Heart left ventricle (tissue), 13 donors: ENCODE measurements around the gene PRR14.

Experiments
- CTCF ChIP-seq, 12 donors: fragments of 200-600 bp; sonication (generic) in 4 of 12; IDR thresholded peaks; one replicate each; pipeline versions ENCODE4 v1.5.0 to v1.8.0; 2018 to 2022; ENCODE audit warnings: antibody characterized with exemption in 12 of 12, mild to moderate bottlenecking in 5 of 12
- POLR2A ChIP-seq, 2 donors: fragments of 450-650 bp; IDR thresholded peaks; one replicate each; pipeline ENCODE4 v1.6.1; 2017; ENCODE audit warnings: antibody characterized with exemption in 2 of 2, mild to moderate bottlenecking in 2 of 2, moderate library complexity in 2 of 2
- donor health status: ischemic (EF 13 %, LVEDD 7.1; RV severe dilation, severe dysfunction).
- donor health status: DM: no; HTN: yes; CAD: no.
- donor health status: DM: no; HTN: no; CAD: no.
- donor health status: ischemic (EF 25% LVEDD 6.9; RV normal size, moderate dysfunction).
- donor health status: ischemic (EF 25% LVEDD 5.7; RV mildly dilated, moderate dysfunction).
- donor health status: ischemic (EF 35%, LVEDD 5.7; RV mildly dilated, moderate dysfunction).
- donor health status: nonischemic (EF 11% LVEDD 7.7; RV severe dilation, severe dysfunction).
- donor health status: DM: yes; HTN: yes; CAD: no.
- donor health status: PGD.
- donor health status: ischemic (EF 29% LVEDD 5.4; RV normal size, mild dysfunction).
- donor health status: nonischemic (EF 23%, LVEDD 6.1; RV moderate dilation, normal function).

GRCh38 chr16:30700971-30701370 lies 50.2 kb downstream of the PRR14 start:
- no peak for TF ChIP-seq CTCF (IDR thresholded peaks at IDR 0.05)
- no peak for TF ChIP-seq POLR2A (IDR thresholded peaks at IDR 0.05)
